ENCODE measurements around the gene HYI.
"Not testable (repeated sequence)": the region's sequence is repeated elsewhere in the genome, so short reads cannot be mapped to it uniquely, and the experiment has no call there.

HYI gene

GRCh38 chr1:43464681-43465504 lies 11.2 kb upstream of the HYI start:
- DNase-seq (ENCODE audit: low read depth) = no peak

GRCh38 chr1:43463479-43463878 lies 9.7 kb upstream of the HYI start:
- DNase-seq (ENCODE audit: low read depth) = no peak

GRCh38 chr1:43460988-43461693 lies 7.4 kb upstream of the HYI start:
- peak; percentile 43 for DNase-seq (ENCODE audit: low read depth)

- DNase-seq (ENCODE audit: low read depth) = not testable (repeated sequence)
Measured at GRCh38 chr1:43458379-43458778, 4.6 kb upstream of the HYI start.

GRCh38 chr1:43455213-43455889 lies 1.6 kb upstream of the HYI start:
- DNase-seq (ENCODE audit: low read depth) = no peak

- DNase-seq (ENCODE audit: low read depth) = peak; percentile 80
Measured at GRCh38 chr1:43454270-43455011, 710 bp upstream of the HYI start.

GRCh38 chr1:43452789-43453441 lies 816 bp downstream of the HYI start:
- DNase-seq (ENCODE audit: low read depth) = peak; percentile 70

GRCh38 chr1:43451701-43452532 lies 1.8 kb downstream of the HYI start:
- DNase-seq (ENCODE audit: low read depth) = no peak

- DNase-seq (ENCODE audit: low read depth) = no peak
Measured at GRCh38 chr1:43451157-43451591, 2.6 kb downstream of the HYI start.

- no peak for DNase-seq (ENCODE audit: low read depth)
Measured at GRCh38 chr1:43450251-43450941, 3.3 kb downstream of the HYI start.

- DNase-seq (ENCODE audit: low read depth) = no peak
Measured at GRCh38 chr1:43449708-43450069, 4.0 kb downstream of the HYI start.

GRCh38 chr1:43448955-43449707 lies 4.6 kb downstream of the HYI start:
- DNase-seq (ENCODE audit: low read depth) = no peak

- DNase-seq (ENCODE audit: low read depth) = no peak
Measured at GRCh38 chr1:43447891-43448708, 5.6 kb downstream of the HYI start.

- no peak for DNase-seq (ENCODE audit: low read depth)
Measured at GRCh38 chr1:43446881-43447835, 6.6 kb downstream of the HYI start.

- no peak for DNase-seq (ENCODE audit: low read depth)
Measured at GRCh38 chr1:43446388-43446740, 7.4 kb downstream of the HYI start.

- no peak for DNase-seq (ENCODE audit: low read depth)
Measured at GRCh38 chr1:43445606-43446387, 7.9 kb downstream of the HYI start.

GRCh38 chr1:43444836-43445235 lies 8.9 kb downstream of the HYI start:
- no peak for DNase-seq (ENCODE audit: low read depth)

Data from fibroblast of gingiva (primary cell).